Omental fat pad (tissue), 4 donors: ENCODE results near the gene SMPD3. TPM values are rescaled to one million over a fixed set of nuclear protein-coding genes. Genes with fewer than 3 reads are reported as not detected.

Experiments used
- ATAC-seq: fragments of 150-250 bp; one replicate; pipeline ENCODE4 v1.9.1; 2016; ENCODE audit warnings: mild to moderate bottlenecking, moderate library complexity; ENCODE audit not compliant: low FRiP score
- DNase-seq: peaks from one replicate; pipeline ENCODE4 v3.0.0-alpha.2; 2019; ENCODE audit warnings: low spot score
- total RNA-seq, 4 donors: library from RNA; depleted of rRNA; stranded (reverse); fragments of >200 nt; gene quantifications; one replicate each; pipeline ENCODE4 v1.1.0, GENCODE V29; 2016
- TF ChIP-seq, protein P1 (sequence below), 3 donors: fragments of 450-650 bp; IDR thresholded peaks; one replicate each; pipeline ENCODE4 v1.5.1; 2016 to 2017; ENCODE audit warnings: antibody characterized with exemption in 3 of 3, mild to moderate bottlenecking in 3 of 3, moderate library complexity in 2 of 3

SMPD3 gene
- total RNA-seq, 4 donors from 2014 or later: 0.63 to 44.8 (median 8.1) TPM

GRCh38 chr16:68451676-68452075, 3.4 kb upstream of the SMPD3 start:
- TF ChIP-seq, protein P1, sequence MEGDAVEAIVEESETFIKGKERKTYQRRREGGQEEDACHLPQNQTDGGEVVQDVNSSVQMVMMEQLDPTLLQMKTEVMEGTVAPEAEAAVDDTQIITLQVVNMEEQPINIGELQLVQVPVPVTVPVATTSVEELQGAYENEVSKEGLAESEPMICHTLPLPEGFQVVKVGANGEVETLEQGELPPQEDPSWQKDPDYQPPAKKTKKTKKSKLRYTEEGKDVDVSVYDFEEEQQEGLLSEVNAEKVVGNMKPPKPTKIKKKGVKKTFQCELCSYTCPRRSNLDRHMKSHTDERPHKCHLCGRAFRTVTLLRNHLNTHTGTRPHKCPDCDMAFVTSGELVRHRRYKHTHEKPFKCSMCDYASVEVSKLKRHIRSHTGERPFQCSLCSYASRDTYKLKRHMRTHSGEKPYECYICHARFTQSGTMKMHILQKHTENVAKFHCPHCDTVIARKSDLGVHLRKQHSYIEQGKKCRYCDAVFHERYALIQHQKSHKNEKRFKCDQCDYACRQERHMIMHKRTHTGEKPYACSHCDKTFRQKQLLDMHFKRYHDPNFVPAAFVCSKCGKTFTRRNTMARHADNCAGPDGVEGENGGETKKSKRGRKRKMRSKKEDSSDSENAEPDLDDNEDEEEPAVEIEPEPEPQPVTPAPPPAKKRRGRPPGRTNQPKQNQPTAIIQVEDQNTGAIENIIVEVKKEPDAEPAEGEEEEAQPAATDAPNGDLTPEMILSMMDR (IDR thresholded peaks at IDR 0.05): no peak
- DNase-seq (no peak), ATAC-seq (no peak)

- TF ChIP-seq, protein P1 (IDR thresholded peaks at IDR 0.05): no peak
- ATAC-seq (no peak), DNase-seq (no peak)
Measured at GRCh38 chr16:68450741-68451255, 2.5 kb upstream of the SMPD3 start.

- TF ChIP-seq, protein P1 (IDR thresholded peaks at IDR 0.05): no peak
- ATAC-seq (peak; percentile 33), DNase-seq (no peak)
Measured at GRCh38 chr16:68447653-68448359, 502 bp downstream of the SMPD3 start.

GRCh38 chr16:68446681-68447652, 1.3 kb downstream of the SMPD3 start:
- ATAC-seq (no peak), DNase-seq (no peak)
- TF ChIP-seq, protein P1 (IDR thresholded peaks at IDR 0.05): no peak

DNA sequence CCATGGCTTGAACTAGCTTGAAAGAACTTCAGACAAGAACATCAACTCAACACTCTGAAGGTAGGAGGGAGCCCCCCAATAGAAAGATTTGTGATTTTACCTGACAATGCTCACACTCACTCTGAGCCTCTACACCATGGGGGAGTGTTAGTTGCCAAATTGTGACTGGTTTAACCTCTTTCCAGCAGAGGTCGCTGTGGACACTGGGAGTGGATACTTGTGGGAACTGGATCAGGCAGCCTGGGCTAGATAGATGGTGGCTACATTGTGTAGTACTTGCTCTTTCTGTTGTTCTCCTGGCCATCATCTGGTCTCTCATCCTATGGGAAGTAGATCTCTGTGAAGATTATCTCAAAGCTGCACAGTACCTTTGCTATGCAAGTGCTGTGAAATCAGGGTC, 2.9 kb downstream of the SMPD3 start:
- DNase-seq (no peak), ATAC-seq (no peak)
- TF ChIP-seq, protein P1 (IDR thresholded peaks at IDR 0.05): no peak

- TF ChIP-seq, protein P1 (IDR thresholded peaks at IDR 0.05): no peak
- DNase-seq: no peak
- ATAC-seq: no peak
Measured at GRCh38 chr16:68444056-68444657, 4.2 kb downstream of the SMPD3 start.
